COLO668 (cell line): ENCODE data around the gene APOA1.
A peak's percentile ranks its signal among the peaks of the same experiment; 100 is the strongest.

ENCODE experiments used
- DNase-seq: peaks from one replicate; lab custom pipeline; 2025; ENCODE audit not compliant: unreplicated experiment; lab: John Stamatoyannopoulos, UW

APOA1 gene

DNA sequence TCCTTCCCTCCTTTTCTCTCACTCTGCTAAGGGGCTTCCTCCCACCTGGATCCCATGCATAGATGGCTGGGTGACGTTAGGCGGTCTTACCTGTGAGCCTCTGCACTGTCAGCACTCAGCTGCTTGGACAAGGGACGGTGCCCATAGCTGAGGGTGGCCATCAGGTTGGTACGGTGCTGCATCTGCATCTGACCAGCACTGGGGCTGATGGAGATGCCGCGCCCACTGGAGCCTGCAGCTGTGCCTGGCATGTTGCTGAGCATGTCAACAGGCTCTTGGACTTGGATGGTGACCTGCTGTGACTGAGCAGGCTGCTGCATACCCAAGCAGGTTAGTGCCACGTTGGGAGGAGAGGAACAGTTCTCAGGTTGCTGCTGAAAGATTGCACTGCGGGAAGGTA lies 21.8 kb upstream of the APOA1 start:
- no peak for DNase-seq

DNA sequence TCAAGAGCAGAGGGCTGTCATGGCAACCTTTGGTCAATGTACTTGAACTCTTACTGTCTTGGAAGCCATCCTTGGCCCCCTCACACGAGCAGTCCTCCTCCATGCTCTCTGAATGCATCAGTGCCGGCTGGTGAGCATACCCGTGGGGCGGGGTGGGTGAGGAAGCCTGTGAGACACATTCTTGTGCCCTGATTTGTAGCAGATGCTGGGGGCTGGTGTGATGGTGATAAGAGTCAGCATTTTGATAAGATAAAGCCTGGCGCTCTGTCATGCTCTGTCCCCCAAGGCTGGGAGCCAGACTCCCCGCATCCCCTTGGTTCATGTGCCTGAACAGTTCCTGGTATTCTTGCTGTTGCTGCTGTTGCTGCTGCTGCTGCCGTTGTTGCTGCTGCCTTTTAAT lies 20.5 kb upstream of the APOA1 start:
- DNase-seq: no peak

GRCh38 chr11:116857316-116857715 lies 19.9 kb upstream of the APOA1 start:
- DNase-seq: no peak

DNA sequence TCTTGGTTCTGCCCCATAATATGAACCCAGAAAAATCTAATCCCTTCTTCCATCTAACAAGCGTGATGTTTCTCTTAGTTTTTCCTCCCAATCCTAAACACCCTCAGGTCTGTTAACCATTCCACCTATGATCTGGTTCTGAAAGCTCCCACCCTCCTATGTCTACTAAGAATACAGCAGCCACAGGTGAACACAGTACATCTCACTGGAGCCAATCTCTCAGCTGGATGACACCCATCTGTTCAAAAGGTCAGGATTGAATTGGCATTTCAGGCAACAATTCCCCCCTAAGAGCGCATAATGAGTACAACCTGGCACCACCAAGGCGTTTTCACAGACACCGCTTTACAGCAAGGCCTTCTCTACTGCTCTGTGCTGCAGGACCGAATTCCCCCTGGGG lies 19.0 kb upstream of the APOA1 start:
- DNase-seq: no peak

DNA sequence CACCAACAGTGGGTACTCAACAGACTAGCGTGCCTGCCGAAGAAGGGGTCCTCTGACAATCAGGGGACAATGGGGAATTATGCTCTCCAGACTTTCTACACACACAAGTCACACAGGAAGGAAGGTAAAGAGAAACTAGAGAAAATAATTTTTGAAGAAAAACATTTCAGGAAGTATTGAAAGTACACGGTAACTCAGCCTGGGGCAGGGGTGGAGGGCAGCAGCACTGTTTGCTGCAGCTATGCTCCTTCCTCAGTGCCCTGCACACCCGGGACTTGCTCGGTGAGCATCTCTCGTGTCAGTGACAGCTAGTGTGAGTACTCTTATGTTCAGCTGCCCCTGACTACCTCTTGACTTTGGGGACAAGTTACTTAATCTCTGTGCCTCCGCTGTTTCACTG lies 18.0 kb upstream of the APOA1 start:
- DNase-seq: no peak

- DNase-seq: no peak
These were observed 16.1 kb upstream of the APOA1 start for GRCh38 chr11:116853461-116854073.

DNA sequence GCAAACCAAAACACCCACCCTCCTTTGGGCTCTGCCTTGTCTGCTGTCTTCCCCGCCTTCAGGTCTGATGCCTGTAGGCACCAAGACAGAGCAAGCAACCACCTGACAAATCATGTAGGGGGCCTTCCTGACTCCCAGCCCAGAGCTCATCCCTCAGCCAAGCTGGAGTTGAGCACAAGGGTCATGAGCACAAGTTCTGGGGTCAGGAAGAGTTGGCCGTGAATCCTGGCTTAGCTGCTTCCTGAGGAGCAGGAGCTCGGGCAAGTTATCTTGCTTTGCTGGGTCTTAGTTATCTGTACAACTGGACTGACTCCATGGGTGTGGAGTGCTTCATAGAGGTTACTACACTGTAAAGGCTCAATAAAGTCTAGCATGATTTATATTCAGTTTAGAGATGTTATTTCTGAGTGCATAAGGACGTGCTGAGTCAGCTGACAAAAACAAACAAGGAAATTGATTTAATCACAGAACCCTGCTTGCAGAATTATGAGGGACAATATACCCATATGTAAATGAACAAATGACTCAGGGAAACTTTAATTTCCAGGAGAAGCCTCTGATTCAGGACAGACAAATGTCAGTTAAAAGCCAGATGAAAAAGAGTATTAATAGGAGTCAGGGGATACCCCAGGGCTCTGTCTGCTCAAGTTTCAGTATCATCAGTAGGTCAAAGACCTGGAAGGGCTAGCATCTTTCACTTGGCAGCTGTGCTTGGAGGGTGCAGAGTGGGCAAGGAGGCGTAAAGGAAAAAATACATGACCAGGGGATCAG lies 15.0 kb upstream of the APOA1 start:
- no peak for DNase-seq

GRCh38 chr11:116851626-116852025 lies 14.2 kb upstream of the APOA1 start:
- DNase-seq: no peak

- no peak for DNase-seq
These were observed 12.1 kb upstream of the APOA1 start for GRCh38 chr11:116849486-116849885.

GRCh38 chr11:116849060-116849459 lies 11.6 kb upstream of the APOA1 start:
- no peak for DNase-seq

- no peak for DNase-seq
These were observed 10.2 kb upstream of the APOA1 start for GRCh38 chr11:116847612-116848011.

DNA sequence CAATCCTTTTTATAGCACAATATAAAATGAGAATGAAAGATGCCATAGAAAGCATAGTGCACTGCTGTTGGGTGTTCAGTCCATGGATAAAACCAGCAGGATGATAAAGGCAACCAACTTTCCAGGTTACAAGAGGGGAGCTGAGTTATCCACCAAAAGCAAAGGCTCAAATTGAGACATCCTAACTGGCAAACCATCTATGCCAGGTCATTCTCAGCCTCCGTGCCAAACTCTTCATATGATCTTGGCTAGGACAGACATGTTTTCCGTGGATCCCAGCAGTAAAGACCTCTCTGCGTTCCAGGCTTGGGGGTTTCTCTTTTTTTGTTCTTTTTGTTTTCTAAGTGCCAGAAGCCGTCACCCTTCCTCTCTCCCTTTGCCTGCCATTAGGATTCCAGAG lies 7.3 kb upstream of the APOA1 start:
- DNase-seq: no peak

DNA sequence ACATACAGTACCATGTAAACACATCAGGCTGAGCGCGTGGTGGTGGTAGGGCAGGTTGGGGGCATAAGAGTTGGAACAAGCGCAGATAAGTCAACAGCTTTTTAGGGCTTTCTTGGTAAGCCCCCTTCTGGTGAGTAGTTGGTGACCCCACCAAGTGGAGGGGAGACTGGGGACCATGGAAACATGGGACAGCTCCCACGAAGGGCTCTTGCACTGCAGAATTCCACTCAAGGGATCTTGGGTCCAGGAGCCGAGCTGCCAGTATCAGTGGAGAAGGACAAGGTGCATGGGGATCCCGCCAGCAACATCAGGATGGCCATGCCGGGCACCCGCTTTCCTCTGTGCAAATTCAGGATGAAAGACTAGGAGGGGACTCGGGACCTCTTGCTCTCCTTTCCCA lies 6.2 kb upstream of the APOA1 start:
- no peak for DNase-seq

- DNase-seq: no peak
These were observed 5.5 kb upstream of the APOA1 start for GRCh38 chr11:116842909-116843308.

- DNase-seq: no peak
These were observed 4.7 kb upstream of the APOA1 start for GRCh38 chr11:116842117-116842516.

- no peak for DNase-seq
These were observed 3.4 kb upstream of the APOA1 start for GRCh38 chr11:116840746-116841296.

- DNase-seq: no peak
These were observed 2.9 kb upstream of the APOA1 start for GRCh38 chr11:116840224-116840745.

- DNase-seq: no peak
These were observed 1.1 kb upstream of the APOA1 start for GRCh38 chr11:116838321-116839084.

- DNase-seq: no peak
These were observed 810 bp downstream of the APOA1 start for GRCh38 chr11:116836632-116836991.

DNA sequence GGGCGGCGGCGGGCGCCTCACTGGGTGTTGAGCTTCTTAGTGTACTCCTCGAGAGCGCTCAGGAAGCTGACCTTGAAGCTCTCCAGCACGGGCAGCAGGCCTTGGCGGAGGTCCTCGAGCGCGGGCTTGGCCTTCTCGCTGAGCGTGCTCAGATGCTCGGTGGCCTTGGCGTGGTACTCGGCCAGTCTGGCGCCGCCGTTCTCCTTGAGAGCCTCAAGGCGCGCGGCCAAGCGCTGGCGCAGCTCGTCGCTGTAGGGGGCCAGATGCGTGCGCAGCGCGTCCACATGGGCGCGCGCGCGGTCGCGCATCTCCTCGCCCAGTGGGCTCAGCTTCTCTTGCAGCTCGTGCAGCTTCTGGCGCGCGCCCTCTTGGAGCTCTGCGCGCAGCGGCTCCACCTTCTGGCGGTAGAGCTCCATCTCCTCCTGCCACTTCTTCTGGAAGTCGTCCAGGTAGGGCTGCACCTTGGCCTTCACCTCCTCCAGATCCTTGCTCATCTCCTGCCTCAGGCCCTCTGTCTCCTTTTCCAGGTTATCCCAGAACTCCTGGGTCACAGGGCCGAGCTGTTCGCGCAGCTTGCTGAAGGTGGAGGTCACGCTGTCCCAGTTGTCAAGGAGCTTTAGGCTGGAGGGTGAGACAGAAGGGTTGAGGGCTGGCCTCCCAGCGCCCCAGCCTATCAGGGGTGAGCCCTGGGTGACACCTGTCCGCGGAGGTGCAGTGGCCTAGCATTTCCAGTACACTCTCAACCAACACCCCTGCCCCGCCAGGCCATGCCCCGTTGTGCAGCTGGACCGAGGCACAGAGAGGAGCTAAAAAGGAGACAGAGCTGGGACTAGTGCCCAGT lies 1.4 kb downstream of the APOA1 start:
- DNase-seq: peak; percentile 92
